HG03060 (cell line): ENCODE measurements around the gene PAX7.

Experiments used
- ATAC-seq: cut with Tn5 transposase; IDR thresholded peaks from one replicate; pipeline ENCODE4 v1.9.1; 2021; ENCODE audit warnings: low read depth, moderate number of reproducible peaks; ENCODE audit not compliant: unreplicated experiment

Gene PAX7

DNA sequence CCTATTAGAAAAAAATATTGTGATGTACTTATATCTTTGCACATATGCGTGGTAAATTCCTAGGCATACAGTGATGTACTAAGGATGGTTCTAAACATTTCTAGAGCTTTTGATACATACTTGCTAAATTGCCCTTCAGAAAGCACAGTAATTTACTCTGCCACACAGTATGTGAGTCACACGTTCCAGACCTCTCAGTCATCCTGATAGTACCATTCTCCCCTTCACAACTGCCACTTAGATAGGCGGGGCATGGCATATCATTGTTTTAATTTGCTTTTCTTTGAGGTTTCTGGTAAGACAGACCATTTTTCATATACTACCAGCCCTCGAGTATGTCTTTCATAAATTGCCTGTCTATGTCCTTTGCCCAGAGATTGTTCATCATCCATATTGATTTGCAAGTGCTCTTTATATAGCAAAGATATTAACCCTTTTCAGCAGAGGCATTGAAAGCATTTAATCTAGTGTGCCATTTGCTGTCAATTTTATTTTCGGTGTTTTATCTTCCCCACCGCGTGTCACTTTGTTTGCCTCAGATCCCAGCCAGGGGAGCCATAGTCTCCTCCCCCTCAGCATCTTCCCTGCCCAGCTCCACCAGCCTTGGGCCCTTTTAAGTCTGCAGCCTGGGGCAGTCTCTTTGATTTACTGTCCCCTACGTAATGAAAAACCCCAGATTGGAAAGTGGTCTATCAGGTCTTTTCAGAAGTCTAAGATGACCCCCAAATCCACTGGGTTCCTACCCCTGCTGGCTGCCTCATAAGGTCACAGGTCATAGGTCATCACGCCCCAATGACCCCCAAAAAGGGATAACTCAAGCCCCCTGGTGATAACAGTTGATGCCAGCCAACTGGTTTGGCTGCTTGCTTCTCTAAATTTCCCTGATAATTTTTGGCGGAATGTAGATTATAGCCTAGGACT is 11.8 kb upstream of the PAX7 start:
- no peak for ATAC-seq

DNA sequence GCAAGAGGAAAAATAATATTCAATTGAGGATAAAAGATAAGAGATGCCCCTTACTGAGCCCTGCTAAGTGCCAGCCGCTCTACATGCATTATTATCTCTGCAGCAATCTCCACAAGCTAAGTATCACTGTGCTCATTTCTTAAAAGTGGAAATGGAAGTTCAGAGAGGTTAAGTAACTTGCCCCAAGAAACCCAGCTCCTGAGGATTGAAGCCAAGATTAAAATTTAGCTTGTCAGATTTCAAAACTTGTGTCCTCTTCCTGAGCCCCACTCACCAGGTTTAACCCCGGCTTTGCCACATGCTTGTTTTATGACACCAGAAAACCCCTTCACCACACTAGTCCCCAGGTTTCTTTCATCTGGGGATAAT is 11.2 kb upstream of the PAX7 start:
- no peak for ATAC-seq

DNA sequence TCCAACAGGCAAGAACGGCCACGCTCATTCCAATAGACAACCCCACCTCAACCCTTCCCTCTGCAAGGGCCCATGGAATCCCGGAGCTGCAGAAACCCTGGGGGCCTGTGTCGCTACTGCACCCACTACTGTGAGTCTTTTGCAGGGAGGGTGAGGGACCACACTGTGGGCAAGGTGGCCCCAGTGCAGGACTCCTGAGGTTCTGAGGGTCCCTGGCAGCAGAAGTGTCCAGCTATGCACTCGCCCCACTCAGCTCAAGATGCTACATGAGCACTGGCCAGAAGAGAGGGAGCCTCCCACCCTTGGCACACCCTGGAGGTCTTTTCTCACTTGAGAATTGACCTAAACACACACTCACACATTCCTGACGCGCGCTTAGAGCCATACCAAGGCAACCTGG is 2.1 kb upstream of the PAX7 start:
- ATAC-seq: no peak

DNA sequence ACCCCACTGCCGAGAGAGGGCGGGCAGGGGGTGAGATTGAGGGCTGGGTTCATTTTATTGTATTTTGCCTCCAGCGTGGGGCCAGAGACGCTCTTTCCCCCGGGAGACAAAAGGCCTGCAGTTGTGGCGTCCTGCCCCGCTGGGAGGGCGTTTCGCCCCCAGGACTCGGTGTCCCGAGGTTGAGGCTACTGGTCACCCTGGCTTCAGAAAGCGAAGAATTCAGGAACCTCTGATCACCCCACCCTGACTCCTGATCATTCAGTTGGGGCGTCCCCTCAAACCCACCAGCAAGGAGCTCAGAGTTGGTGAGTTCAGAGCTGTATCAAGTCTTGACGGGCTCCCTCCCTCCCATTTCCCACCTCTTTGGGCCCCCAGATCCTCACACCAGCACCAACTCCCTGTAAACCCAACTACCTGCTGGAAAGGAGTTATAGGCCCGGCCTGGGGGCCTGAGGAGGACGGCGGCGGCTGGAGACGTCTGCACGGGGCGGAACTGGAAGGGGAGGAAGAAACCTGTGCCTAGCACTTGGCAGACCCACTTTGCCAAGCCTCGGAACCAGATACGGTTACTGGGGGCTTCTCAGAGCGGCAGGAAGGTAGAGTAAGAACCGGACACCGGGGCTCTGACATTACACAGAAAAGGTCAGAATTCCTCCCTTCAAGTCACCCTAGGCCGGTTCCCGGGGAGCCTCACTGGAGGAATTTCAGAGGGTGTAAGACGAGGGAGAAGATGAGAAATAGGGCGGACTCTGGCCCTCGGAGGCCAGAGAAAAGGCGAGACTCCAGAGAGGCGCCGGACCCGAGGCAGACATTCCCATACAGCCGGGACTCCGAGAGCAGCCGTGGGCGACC is 761 bp upstream of the PAX7 start:
- ATAC-seq: no peak

DNA sequence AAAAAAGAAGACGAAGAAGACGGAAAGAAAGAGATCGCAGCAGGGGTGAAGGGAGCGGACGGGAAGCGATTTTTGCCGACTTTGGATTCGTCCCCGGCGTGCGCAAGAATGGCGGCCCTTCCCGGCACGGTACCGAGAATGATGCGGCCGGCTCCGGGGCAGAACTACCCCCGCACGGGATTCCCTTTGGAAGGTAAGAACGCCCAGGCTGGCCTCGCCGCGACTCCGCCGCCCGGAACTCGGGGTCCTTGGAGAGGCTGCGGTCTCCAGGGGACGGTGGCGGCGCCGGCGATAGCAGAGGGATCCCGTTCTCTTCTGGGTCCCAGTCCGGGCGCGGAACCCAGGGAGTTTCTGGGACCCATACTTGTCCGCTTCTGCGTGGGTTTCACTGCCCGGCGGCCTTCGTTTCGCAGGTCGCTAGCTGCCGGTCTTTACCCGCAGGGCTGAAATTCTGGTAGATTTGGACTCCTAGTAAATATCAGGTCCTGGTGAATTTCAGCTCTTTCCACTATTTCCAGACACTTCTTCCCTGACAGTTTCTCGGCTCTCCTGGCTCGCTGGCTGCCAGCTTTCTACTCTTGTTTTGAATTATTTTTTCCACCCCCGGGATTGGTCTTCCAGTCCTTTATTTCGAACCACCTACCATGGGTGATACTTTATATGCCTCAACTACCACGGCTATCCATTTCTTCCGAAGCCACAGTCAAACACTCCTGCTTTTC is 1.0 kb downstream of the PAX7 start:
- no peak for ATAC-seq

DNA sequence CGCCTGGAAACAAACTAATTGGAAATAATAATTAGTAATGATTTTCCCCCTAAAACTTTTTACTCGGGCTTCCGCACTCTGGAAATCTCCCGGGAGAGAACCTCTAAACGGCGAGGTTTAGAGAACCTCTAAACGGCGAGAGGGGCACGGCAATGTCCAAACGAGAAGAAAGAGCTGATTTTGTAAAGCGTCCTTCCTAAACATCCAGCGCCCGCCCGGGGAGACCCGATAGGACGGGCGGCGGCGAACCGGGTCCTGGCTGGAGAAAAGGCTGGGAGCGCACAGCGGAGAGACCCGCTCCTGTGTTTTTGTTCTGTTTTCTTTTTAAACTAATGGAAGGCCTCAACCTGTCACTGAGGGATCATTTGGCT is 1.6 kb downstream of the PAX7 start:
- no peak for ATAC-seq

DNA sequence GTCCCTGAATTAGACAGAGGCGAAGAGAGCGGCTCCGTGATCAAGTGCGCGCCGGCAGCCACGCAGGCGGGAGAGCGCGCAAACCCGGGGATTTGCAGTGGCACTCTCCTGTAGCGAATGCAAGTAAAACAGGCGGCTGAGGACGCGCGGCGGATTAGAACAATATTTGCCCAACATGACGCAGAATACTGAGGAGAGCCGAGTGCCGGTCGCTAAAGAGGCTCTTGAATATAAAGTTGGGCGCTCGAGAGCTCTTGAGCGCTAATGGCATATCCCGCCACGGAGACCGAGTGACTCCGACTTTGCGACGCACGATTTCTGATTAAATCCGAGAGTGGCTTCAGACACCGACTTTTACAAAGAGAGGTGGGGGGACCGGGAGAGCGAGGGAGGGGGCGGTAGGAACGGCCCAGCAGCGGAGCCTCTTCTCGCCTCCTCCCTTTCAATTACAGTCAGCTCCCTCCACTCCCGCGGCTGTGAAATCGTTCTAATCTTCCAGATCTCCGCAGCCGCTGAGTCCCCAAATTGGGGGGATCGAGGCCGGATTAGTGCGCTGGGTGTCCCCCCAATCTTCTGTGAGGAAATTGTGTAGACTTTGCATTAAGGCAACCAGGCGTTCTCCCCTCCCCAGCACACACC is 2.3 kb downstream of the PAX7 start:
- ATAC-seq: no peak

DNA sequence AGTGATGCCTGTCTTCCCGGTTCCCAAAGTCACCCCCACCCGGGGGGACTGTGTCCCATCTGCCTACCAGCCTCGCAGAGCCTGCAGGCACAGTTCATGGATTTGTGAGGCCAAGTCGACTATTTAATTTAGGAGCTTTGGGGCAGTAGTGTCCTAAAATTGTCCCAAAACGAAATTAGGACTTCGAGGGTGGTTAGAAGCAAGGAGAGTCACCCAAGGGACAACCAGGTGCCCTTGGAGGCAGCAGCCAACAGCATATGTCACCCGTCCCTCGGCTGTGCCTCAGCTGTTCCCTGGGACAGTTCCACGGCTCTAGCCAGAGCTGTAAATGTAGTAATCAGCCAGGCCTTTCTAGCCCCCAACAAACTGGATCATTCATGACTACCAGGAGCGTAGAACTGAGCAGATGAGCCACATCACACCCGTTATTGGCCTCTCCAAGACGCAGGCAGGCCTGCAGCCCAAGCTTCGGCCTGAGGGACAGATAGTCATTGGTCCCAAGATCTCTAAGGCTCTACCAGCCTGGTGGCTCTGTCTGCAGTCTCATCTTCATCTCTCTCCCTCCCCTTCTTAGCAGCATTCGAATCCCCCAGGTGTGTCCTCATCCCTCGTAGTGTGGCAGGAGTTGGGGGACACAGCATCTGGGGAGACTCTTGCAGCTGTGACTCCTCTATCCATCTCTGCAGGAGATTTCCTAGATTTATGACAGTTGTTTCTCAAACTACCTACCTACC is 2.9 kb downstream of the PAX7 start:
- ATAC-seq: no peak

DNA sequence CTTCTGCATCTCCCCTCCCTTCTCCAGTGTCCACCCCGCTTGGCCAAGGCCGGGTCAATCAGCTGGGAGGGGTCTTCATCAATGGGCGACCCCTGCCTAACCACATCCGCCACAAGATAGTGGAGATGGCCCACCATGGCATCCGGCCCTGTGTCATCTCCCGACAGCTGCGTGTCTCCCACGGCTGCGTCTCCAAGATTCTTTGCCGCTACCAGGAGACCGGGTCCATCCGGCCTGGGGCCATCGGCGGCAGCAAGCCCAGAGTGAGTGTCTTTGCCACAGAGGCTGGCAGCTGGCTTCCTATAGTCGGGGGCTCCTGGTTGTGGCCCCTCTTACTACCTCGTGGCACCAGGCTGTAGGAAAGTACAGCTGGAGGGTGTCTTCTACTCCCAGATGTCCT is 3.6 kb downstream of the PAX7 start:
- ATAC-seq: no peak

DNA sequence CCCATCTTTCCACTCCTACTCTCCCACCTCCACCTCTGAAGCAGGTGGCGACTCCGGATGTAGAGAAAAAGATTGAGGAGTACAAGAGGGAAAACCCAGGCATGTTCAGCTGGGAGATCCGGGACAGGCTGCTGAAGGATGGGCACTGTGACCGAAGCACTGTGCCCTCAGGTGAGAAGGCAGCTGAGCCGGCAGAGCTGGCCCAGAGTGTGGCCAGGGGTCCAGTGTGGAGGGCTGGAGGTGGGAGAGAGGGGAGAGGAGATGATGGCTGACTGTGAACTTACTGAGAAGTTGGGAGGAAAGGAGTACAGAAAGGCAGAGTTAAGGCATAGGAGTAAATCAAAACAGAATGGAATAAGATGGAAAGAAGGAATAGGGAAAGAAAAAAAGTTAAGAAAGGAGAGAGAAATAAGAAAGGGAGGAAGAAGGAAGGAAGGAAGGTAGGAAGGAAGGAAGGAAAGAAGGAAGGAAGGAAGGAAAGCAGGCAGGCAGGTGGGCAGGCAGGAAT is 4.5 kb downstream of the PAX7 start:
- no peak for ATAC-seq

DNA sequence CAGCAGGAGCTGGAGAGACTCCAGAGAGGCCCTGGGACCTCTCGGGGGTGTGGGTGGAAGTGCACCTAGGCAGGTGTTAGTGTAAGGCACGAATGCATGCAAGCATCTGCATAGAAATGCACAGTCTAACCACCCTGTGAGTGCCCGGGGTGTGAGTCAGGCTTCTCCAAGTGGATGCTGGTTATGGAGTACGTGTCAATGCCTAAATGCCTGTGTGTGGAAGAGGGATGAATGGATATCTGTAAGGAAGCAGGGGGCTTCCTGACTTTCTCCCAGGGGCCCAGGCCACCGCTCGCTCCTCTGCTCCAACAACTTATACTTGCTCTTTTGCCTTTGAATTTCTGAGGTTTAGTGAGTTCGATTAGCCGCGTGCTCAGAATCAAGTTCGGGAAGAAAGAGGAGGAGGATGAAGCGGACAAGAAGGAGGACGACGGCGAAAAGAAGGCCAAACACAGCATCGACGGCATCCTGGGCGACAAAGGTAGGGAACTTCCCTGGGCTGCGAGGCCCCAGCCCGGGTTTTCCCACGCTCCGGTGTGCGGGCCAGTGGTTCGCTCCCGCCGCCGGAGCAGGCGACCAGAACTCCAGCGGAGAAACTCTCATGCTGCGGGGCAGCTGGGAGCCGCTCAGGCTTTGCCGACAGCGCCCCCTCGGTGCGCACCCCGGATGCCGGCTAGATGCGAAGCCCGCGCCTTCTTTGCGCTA is 5.4 kb downstream of the PAX7 start:
- ATAC-seq: no peak

DNA sequence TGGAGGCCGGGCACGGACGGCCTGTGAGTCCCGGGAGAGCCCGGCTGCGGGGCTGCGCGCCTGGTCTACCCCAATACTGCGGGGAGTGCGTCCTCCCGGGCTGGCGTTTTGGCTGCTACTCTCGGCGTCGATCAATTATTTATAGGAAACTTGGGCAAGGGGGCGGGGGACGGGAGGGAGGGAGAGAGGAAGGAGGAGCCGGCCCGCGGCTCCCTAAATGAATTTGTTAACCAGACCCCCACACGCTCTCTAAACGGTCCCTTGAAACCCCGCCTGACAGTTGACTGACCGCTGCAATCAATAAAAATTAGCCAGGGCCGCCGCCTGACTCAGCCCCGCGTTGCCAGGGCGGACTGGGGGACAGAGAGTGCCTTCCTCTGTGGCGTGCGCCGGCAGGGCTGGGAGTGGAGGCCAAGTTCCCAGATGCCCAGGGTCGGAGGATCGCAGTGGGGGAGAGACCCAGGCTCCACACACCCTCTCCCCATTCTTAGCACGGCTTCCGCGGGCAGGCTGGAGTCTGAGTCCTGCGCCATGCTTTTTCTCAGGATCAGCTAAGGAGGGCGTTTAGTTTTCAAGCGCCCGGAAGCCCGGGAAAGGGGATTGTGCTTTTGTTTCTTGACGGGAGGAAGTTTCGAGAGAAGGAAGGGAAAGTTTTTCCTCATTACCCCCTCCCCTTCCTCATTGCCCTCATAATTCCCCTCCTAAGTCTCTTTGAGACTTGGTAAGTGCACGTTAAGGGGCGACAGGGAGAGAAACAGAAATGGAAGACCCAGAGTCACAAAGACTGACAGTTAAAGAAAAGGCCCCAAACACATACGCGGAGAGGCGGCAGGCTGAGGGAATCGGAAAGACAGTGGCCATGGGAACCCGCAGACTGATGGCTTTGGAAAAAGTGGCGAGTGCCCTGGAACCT is 6.2 kb downstream of the PAX7 start:
- no peak for ATAC-seq

DNA sequence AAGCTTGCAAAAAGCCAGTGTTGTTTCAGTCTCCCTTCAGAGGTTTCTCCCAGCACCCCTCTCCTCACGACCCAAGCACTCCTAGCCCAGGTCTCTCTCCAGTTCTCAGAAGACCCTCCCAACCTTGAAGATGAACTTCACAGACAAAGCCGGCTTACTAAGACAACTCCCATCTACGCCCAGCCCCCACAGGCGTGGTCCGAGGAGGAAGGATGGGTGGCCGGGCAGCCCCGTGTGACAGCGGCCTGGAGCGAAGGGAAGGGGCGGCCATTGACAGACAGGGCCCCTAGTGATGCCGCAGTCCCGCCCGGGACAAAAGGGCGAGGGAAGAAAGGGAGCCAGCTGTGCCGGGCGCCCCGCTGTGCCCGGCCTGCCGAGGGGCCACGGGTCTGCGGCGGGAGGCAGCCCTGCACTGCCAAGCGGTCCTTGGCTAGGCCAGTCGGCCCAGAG is 6.9 kb downstream of the PAX7 start:
- ATAC-seq: no peak

DNA sequence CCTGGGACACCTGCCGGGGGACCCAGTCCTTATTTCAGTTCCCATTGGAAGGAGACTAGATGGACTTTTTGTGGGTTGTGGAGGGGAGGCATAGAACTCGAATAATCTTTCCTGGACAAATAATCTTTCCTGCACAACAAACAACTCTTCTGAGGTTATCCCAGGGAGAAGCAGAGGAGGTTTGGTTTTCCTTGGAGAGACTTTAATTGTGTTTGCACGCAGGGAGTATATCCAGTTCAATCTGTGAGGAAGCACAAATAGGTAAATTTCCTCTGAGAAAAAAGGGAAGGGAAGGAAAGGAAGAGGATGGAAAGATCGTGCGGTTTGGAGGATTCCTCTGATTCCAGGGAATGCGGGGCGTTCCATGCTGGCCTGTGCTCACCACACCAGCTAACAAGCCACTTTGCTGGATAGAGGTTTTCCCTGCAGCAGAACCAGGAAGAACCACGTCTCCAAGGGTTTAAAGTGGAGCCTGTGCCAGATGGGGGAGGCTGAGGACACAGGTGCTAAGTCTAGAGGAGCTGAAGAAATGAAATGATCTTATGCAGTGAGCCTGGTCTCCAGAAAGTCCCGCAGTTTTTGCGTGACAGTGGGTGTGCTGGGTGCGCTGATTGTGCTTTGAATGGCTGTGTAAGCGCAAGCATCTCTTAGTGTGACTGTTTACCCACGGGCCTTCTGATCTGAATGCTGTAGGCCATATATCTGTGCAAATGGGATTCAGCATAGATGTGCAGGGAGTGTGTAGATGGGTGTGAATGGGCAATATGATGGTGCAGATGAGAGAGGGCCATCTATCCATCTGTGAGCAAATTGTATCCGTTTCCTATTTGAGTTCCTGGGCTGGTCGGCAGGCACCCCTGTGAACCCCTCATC is 7.6 kb downstream of the PAX7 start:
- ATAC-seq: no peak

DNA sequence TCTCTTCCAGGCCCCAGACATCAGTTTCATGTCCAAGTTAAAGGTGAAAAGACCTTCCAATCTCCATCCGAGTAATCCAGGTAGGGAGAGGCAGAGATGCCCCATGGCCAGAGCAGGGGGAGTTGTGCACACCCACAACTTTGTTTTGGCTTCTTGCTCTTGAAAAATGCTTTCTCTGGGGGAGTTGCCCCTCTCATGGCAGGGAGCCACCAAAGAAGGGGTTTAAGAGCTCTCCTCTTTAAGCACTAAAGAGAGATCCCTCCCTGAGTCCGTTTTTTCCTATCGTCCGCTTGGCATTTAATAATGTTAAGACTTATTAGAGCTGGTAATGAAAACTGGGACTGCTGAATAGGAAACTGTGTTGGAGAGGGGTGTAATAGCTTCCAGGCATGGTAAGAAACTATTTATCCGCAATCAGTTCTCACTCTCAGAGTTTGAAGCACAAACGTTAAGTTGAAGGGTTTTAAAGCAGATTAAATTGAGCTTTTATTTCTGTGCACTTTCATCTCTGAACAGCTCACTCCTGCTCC is 8.3 kb downstream of the PAX7 start:
- ATAC-seq: no peak

DNA sequence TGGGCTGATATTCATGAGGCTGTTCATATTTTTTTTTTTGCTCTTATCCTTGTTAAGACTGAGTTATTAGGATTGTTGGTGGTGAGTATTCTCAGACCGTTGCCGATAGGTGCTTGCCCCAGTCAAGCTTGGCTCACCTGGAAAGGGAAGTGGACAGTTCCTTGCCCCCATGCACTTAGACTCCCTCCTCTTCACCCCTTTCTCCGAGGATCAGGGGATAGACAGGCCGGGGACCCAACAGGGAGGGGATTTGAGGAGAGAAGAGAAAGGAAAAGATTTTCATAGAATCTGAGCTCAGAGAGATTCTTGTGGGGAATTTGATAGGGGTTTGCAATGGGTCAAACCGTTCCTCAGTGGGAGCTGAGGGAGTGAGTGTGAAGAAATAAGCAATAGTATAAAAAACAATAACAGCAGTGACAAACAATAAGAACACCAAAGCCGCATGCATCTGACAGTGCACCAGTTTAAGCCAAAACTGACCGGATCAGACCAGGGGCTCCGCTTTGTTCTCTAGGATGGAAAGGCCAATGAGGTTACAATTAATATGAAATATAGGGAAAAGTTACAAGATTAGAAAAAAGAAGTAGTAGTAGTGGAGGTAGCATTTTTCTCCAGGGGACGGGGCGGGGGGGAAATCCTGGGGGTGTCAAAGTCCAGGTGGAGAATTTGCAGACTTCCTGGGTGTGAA is 8.9 kb downstream of the PAX7 start:
- no peak for ATAC-seq
